CD14-positive monocyte (primary cell): Measurements from ENCODE around the gene CELSR3. TPM values are rescaled to one million over a fixed set of nuclear protein-coding genes. Genes with fewer than 3 reads are reported as not detected.

Source experiments
- DNase-seq, 3 donors: peaks; one replicate each; pipeline ENCODE4 v3.0.0-alpha.2; 2011 to 2022
- H2AFZ ChIP-seq: 2 replicates; pipeline ENCODE4 v1.6.0; 2012; ENCODE audit warnings: mild to moderate bottlenecking, low read depth, low read length, inconsistent platforms; ENCODE audit not compliant: insufficient read depth, poor library complexity, severe bottlenecking
- H3K27ac ChIP-seq, 2 donors: 1 replicate in 1 of 2; 2 replicates in 1 of 2; pipeline ENCODE4 v1.5.1; 2012 to 2013; ENCODE audit warnings: low read length in 2 of 2, control low read depth in 1 of 2, inconsistent platforms in 1 of 2, low read depth in 1 of 2, mild to moderate bottlenecking in 1 of 2
- H3K27me3 ChIP-seq, 2 donors: one replicate each; pipeline versions ENCODE4 v1.6.0 to v1.6.1; 2011 to 2013; ENCODE audit warnings: low read length in 2 of 2; ENCODE audit not compliant: control insufficient read depth in 2 of 2, insufficient read depth in 2 of 2
- H3K36me3 ChIP-seq, 2 donors: replicated peaks in 1 of 2; 1 replicate in 1 of 2; 2 replicates in 1 of 2; pipeline versions ENCODE4 v1.5.1 to v1.6.1; 2012 to 2013; ENCODE audit warnings: low read length in 2 of 2, control low read depth in 1 of 2, inconsistent platforms in 1 of 2, mild to moderate bottlenecking in 1 of 2; ENCODE audit not compliant: insufficient read depth in 2 of 2, control insufficient read depth in 1 of 2
- H3K4me1 ChIP-seq, 2 donors: 1 replicate in 1 of 2; 2 replicates in 1 of 2; pipeline versions ENCODE4 v1.5.1 to v1.6.1; 2012 to 2013; ENCODE audit warnings: low read length in 2 of 2, control low read depth in 1 of 2, inconsistent platforms in 1 of 2, mild to moderate bottlenecking in 1 of 2, moderate library complexity in 1 of 2; ENCODE audit not compliant: insufficient read depth in 2 of 2, control insufficient read depth in 1 of 2
- H3K4me2 ChIP-seq: replicated peaks from 2 replicates; pipeline ENCODE3; 2012; ENCODE audit warnings: low read length, moderate library complexity, mild to moderate bottlenecking; ENCODE audit not compliant: poor library complexity, severe bottlenecking; ENCODE audit errors: extremely low read depth
- H3K4me3 ChIP-seq, 3 experiments: fragments of 200-600 bp in 1 of 3; sonication (generic) in 1 of 3; replicated peaks in 1 of 3; 1 replicate in 2 of 3; 2 replicates in 1 of 3; pipeline ENCODE4 v1.5.1; 2011 to 2013; ENCODE audit warnings: low read length in 3 of 3, mild to moderate bottlenecking in 3 of 3, control low read depth in 2 of 3, low read depth in 2 of 3, inconsistent platforms in 1 of 3, moderate library complexity in 1 of 3
- H3K79me2 ChIP-seq: 2 replicates; pipeline ENCODE4 v1.6.0; 2012; ENCODE audit warnings: mild to moderate bottlenecking, control low read depth, inconsistent platforms, low read length, moderate library complexity; ENCODE audit not compliant: insufficient read depth
- H3K9ac ChIP-seq: 2 replicates; pipeline ENCODE4 v1.6.0; 2017; ENCODE audit warnings: low read length, mild to moderate bottlenecking; ENCODE audit not compliant: insufficient read depth, poor library complexity, severe bottlenecking
- H3K9me3 ChIP-seq, 2 donors: replicated peaks in 1 of 2; 1 replicate in 1 of 2; 2 replicates in 1 of 2; pipeline versions ENCODE4 v1.5.1 to v1.6.1; 2012 to 2013; ENCODE audit warnings: low read length in 2 of 2, control low read depth in 1 of 2; ENCODE audit not compliant: control insufficient read depth in 1 of 2, insufficient read depth in 1 of 2
- H4K20me1 ChIP-seq: 2 replicates; pipeline ENCODE4 v1.6.0; 2012; ENCODE audit warnings: mild to moderate bottlenecking, low read length, control low read depth, moderate library complexity; ENCODE audit not compliant: insufficient read depth
- H3K27ac Mint-ChIP-seq, 7 donors: one replicate each; pipeline ENCODE4 v1.8.0; 2020; ENCODE audit warnings: mild to moderate bottlenecking in 7 of 7, mixed read lengths in 7 of 7, moderate library complexity in 6 of 7, inconsistent platforms in 2 of 7
- H3K27me3 Mint-ChIP-seq, 3 donors: one replicate each; pipeline ENCODE4 v1.8.0; 2021 to 2022; ENCODE audit warnings: low read depth in 3 of 3, mild to moderate bottlenecking in 3 of 3, mixed read lengths in 3 of 3, moderate library complexity in 3 of 3, inconsistent platforms in 1 of 3
- H3K36me3 Mint-ChIP-seq, 2 donors: one replicate each; pipeline ENCODE4 v1.8.0; 2020; ENCODE audit warnings: mixed read lengths in 2 of 2, inconsistent platforms in 1 of 2, mild to moderate bottlenecking in 1 of 2
- H3K4me1 Mint-ChIP-seq: one replicate; pipeline ENCODE4 v1.8.0; 2020; ENCODE audit warnings: mild to moderate bottlenecking, mixed read lengths
- H3K4me3 Mint-ChIP-seq, 2 donors: one replicate each; pipeline ENCODE4 v1.8.0; 2020; ENCODE audit warnings: mild to moderate bottlenecking in 2 of 2, mixed read lengths in 2 of 2, moderate library complexity in 1 of 2
- H3K9me3 Mint-ChIP-seq, 7 donors: one replicate each; pipeline ENCODE4 v1.8.0; 2020 to 2022; ENCODE audit warnings: mixed read lengths in 7 of 7, mild to moderate bottlenecking in 6 of 7, moderate library complexity in 6 of 7, inconsistent platforms in 2 of 7
- CTCF ChIP-seq: fragments of 200-600 bp; IDR thresholded peaks from one replicate; pipeline ENCODE4 v1.8.0; 2022; ENCODE audit warnings: antibody characterized with exemption, mild to moderate bottlenecking
- WGBS: methylation state at CpG from one replicate; pipeline ENCODE4 v1.1.5; 2013; ENCODE audit warnings: missing lambda C conversion rate; ENCODE audit not compliant: insufficient coverage; 5-methylcytosine and 5-hydroxymethylcytosine counted together
- intact Hi-C, 2 donors: fragments of 100-400 bp; cut with micrococcal nuclease; formaldehyde crosslinking; loops; one replicate each; pipeline versions ENCODE4 v1.15.0 to v1.15.1; 2023
- polyA plus RNA-seq, 3 donors: library from polyadenylated mRNA; depleted of rRNA in 1 of 3; unstranded in 2 of 3; stranded (reverse) in 1 of 3; fragments of 300-500 nt in 2 of 3; fragments of >200 nt in 1 of 3; fragmentation: Illumina TruSeq in 2 of 3; gene quantifications; 1 replicate in 2 of 3; 2 replicates in 1 of 3; pipeline ENCODE4 v1.2.3, GENCODE V29; 2012 to 2021

Gene CELSR3
- polyA plus RNA-seq, 3 donors, result 0.95 TPM; not detected in 2

- Histone ChIP-seq H3K4me2 (no peak overlapping the region), H4K20me1 (no peaks in the 10 kb centered on the region), H3K27ac (no peak overlapping the region), H3K4me3 (no peak overlapping the region), H3K36me3 (peaks cover 35 to 72% of the 10 kb centered on the region in 2 donors), H3K4me1 (peaks cover 13 to 16% of the 10 kb centered on the region in 2 donors), H3K9me3 (no peaks in the 10 kb centered on the region), H3K27me3 (no peaks in the 10 kb centered on the region), H3K9ac (no peak overlapping the region), H2AFZ (no peak overlapping the region), H3K79me2 (no peaks in the 10 kb centered on the region)
- Mint-ChIP-seq H3K36me3 (peaks cover 56 to 66% of the 10 kb centered on the region in 2 donors), H3K9me3 (peaks cover 0 to 1% (median 0%) of the 10 kb centered on the region in 7 donors), H3K4me3 (no peak overlapping the region), H3K27ac (no peak overlapping the region), H3K27me3 (peaks cover 0 to 2% (median 0%) of the 10 kb centered on the region in 3 donors), H3K4me1 (peaks cover 19% of the 10 kb centered on the region)
- intact Hi-C loops, result no loop called here
- TF ChIP-seq CTCF, result no peak
- DNase-seq, result no peak
- 91% methylated on average over 23 of the region's 24 CpGs for WGBS
Measured at GRCh38 chr3:48678566-48679380, 16.1 kb upstream of the CELSR3 start.

- Histone ChIP-seq H4K20me1 (no peaks in the 10 kb centered on the region), H3K4me2 (no peak overlapping the region), H3K4me1 (peaks cover 13 to 16% of the 10 kb centered on the region in 2 donors), H3K27ac (no peak overlapping the region), H3K27me3 (no peaks in the 10 kb centered on the region), H3K79me2 (no peaks in the 10 kb centered on the region), H3K9me3 (no peaks in the 10 kb centered on the region), H3K9ac (no peak overlapping the region), H3K36me3 (peaks cover 35 to 72% of the 10 kb centered on the region in 2 donors), H2AFZ (no peak overlapping the region), H3K4me3 (no peak overlapping the region)
- H3K9me3 Mint-ChIP-seq, result peaks cover 0 to 1% (median 0%) of the 10 kb centered on the region in 7 donors
- intact Hi-C loops, result no loop called here
- DNase-seq, result no peak
- peak overlapping the region in 1 of 7 donors; percentile 9 for H3K27ac Mint-ChIP-seq
- H3K4me1 Mint-ChIP-seq, result peaks cover 13% of the 10 kb centered on the region
- 97% methylated on average over 3 of the region's 4 CpGs for WGBS
- H3K27me3 Mint-ChIP-seq, result peaks cover 0 to 2% (median 0%) of the 10 kb centered on the region in 3 donors
- H3K4me3 Mint-ChIP-seq, result no peak overlapping the region
- TF ChIP-seq CTCF, result no peak
- H3K36me3 Mint-ChIP-seq, result peaks cover 60 to 67% of the 10 kb centered on the region in 2 donors
Measured at GRCh38 chr3:48678056-48678455, 15.4 kb upstream of the CELSR3 start.
